OCI-LY1 (cell line): ENCODE results near the gene TBC1D8.

Experiments
- H2AFZ ChIP-seq: fragments of 200-600 bp; sonication (generic), shearing (Covaris generic); 2 replicates; pipeline ENCODE4 v1.6.0; 2014; ENCODE audit warnings: antibody characterized with exemption, mild to moderate bottlenecking, low read length
- H3F3A ChIP-seq: fragments of 200-600 bp; sonication (generic), shearing (Covaris generic); 2 replicates; pipeline ENCODE4 v1.6.0; 2014; ENCODE audit warnings: mild to moderate bottlenecking, antibody characterized with exemption, low read length, moderate library complexity; ENCODE audit not compliant: insufficient read depth
- H3K27ac ChIP-seq: fragments of 200-600 bp; sonication (generic); 2 replicates; pipeline ENCODE4 v1.5.1; 2014; ENCODE audit warnings: low read length, mixed run types, mild to moderate bottlenecking, low read depth; ENCODE audit not compliant: poor library complexity, severe bottlenecking
- H3K27me3 ChIP-seq: fragments of 200-600 bp; sonication (generic); 2 replicates; pipeline ENCODE4 v1.6.0; 2014; ENCODE audit warnings: antibody characterized with exemption, mild to moderate bottlenecking, low read length, moderate library complexity; ENCODE audit not compliant: insufficient read depth
- H3K36me3 ChIP-seq: fragments of 200-600 bp; sonication (generic); 2 replicates; pipeline ENCODE4 v1.6.1; 2014; ENCODE audit warnings: mild to moderate bottlenecking, antibody characterized with exemption, low read length, moderate library complexity, mixed read lengths; ENCODE audit not compliant: insufficient read depth
- H3K4me1 ChIP-seq: fragments of 200-600 bp; sonication (generic); 2 replicates; pipeline ENCODE4 v1.5.1; 2014; ENCODE audit warnings: mild to moderate bottlenecking, low read length, moderate library complexity; ENCODE audit not compliant: insufficient read depth, severe bottlenecking
- H3K4me2 ChIP-seq: fragments of 200-600 bp; sonication (generic), shearing (Covaris generic); 2 replicates; pipeline ENCODE4 v1.6.1; 2014; ENCODE audit warnings: low read length
- H3K4me3 ChIP-seq: fragments of 200-600 bp; sonication (generic); 2 replicates; pipeline ENCODE4 v1.5.1; 2014; ENCODE audit warnings: low read length, low read depth, mild to moderate bottlenecking, mixed read lengths; ENCODE audit not compliant: poor library complexity, severe bottlenecking
- H3K79me2 ChIP-seq: fragments of 200-600 bp; shearing (Covaris generic); 2 replicates; pipeline ENCODE4 v1.6.1; 2016; ENCODE audit warnings: mixed run types, low read length, mixed read lengths; ENCODE audit not compliant: insufficient read depth
- H3K9ac ChIP-seq: fragments of 200-600 bp; sonication (generic), shearing (Covaris generic); 2 replicates; pipeline ENCODE4 v1.6.1; 2014; ENCODE audit warnings: mild to moderate bottlenecking, low read length, mixed read lengths
- H3K9me2 ChIP-seq: fragments of 200-600 bp; sonication (generic), shearing (Covaris generic); 2 replicates; pipeline ENCODE4 v1.6.1; 2014; ENCODE audit warnings: low read depth, mild to moderate bottlenecking, low read length, mixed read lengths
- H3K9me3 ChIP-seq: fragments of 200-600 bp; shearing (Covaris generic); 2 replicates; pipeline ENCODE4 v1.6.1; 2014; ENCODE audit warnings: low read length, mixed read lengths
- H4K20me1 ChIP-seq: fragments of 200-600 bp; sonication (generic), shearing (Covaris generic); 2 replicates; pipeline ENCODE4 v1.6.0; 2016; ENCODE audit warnings: mild to moderate bottlenecking, low read length; ENCODE audit not compliant: insufficient read depth
- CTCF ChIP-seq: fragments of 200-600 bp; sonication (generic), shearing (Covaris generic); IDR thresholded peaks from 2 replicates; pipeline ENCODE4 v1.5.1; 2017; ENCODE audit warnings: mild to moderate bottlenecking, antibody characterized with exemption, low read length, moderate library complexity, mixed read lengths
- EZH2 ChIP-seq: fragments of 200-600 bp; sonication (generic), shearing (Covaris generic); IDR thresholded peaks from 2 replicates; pipeline ENCODE4 v1.8.0; 2017; ENCODE audit warnings: borderline replicate concordance, mixed run types, mild to moderate bottlenecking, antibody characterized with exemption, low read length, moderate library complexity, mixed read lengths

Gene TBC1D8

GRCh38 chr2:101040761-101041160 is 110.4 kb downstream of the TBC1D8 start:
- TF ChIP-seq CTCF (no peak), EZH2 (no peak)
- H2AFZ ChIP-seq, result no peak overlapping the region
- peaks cover 4% of the 10 kb centered on the region; the same call in 1 of the 2 replicates for H3K27me3 ChIP-seq
- no peaks in the 10 kb centered on the region for H4K20me1 ChIP-seq
- H3K36me3 ChIP-seq, result no peaks in the 10 kb centered on the region
- H3K9me2 ChIP-seq, result no peaks in the 10 kb centered on the region
- no peak overlapping the region for H3K9ac ChIP-seq
- no peaks in the 10 kb centered on the region for H3K4me1 ChIP-seq
- no peaks in the 10 kb centered on the region for H3F3A ChIP-seq
- H3K79me2 ChIP-seq, result no peaks in the 10 kb centered on the region
- H3K4me2 ChIP-seq, result no peak overlapping the region
- H3K9me3 ChIP-seq, result no peaks in the 10 kb centered on the region
- H3K4me3 ChIP-seq, result no peak overlapping the region
- H3K27ac ChIP-seq, result no peak overlapping the region

GRCh38 chr2:101040072-101040471 is 111.1 kb downstream of the TBC1D8 start:
- no peak overlapping the region for H3K9ac ChIP-seq
- no peak for TF ChIP-seq CTCF
- TF ChIP-seq EZH2, result no peak
- no peaks in the 10 kb centered on the region for H3K9me3 ChIP-seq
- H2AFZ ChIP-seq, result no peak overlapping the region
- no peaks in the 10 kb centered on the region for H3F3A ChIP-seq
- no peaks in the 10 kb centered on the region for H3K79me2 ChIP-seq
- H3K9me2 ChIP-seq, result no peaks in the 10 kb centered on the region
- no peak overlapping the region for H3K4me3 ChIP-seq
- peaks cover 5% of the 10 kb centered on the region; the same call in 1 of the 2 replicates for H3K27me3 ChIP-seq
- H3K36me3 ChIP-seq, result no peaks in the 10 kb centered on the region
- H3K27ac ChIP-seq, result no peak overlapping the region
- no peaks in the 10 kb centered on the region for H4K20me1 ChIP-seq
- no peak overlapping the region for H3K4me2 ChIP-seq
- no peaks in the 10 kb centered on the region for H3K4me1 ChIP-seq

- no peaks in the 10 kb centered on the region for H3K4me1 ChIP-seq
- no peaks in the 10 kb centered on the region for H3K9me3 ChIP-seq
- peaks cover 5% of the 10 kb centered on the region; the same call in 1 of the 2 replicates for H3K27me3 ChIP-seq
- no peaks in the 10 kb centered on the region for H3K36me3 ChIP-seq
- no peak overlapping the region for H3K9ac ChIP-seq
- no peak overlapping the region for H3K27ac ChIP-seq
- no peak overlapping the region for H2AFZ ChIP-seq
- no peaks in the 10 kb centered on the region for H4K20me1 ChIP-seq
- TF ChIP-seq EZH2 (no peak), CTCF (peak; percentile 52; the same call in 1 of the 2 replicates)
- H3K4me3 ChIP-seq, result no peak overlapping the region
- no peaks in the 10 kb centered on the region for H3K9me2 ChIP-seq
- no peaks in the 10 kb centered on the region for H3F3A ChIP-seq
- no peaks in the 10 kb centered on the region for H3K79me2 ChIP-seq
- H3K4me2 ChIP-seq, result no peak overlapping the region
Observed at GRCh38 chr2:101038455-101039255, 112.5 kb downstream of the TBC1D8 start.
